ENCODE results near the gene KLHL11.
"Not testable (repeated sequence)": the region's sequence is repeated elsewhere in the genome, so short reads cannot be mapped to it uniquely, and the experiment has no call there.

KLHL11 gene

GRCh38 chr17:41863074-41863848 lies 2.0 kb downstream of the KLHL11 start:
- TF ChIP-seq ISL1 (CRISPR knock-in tag; IDR thresholded peaks at IDR 0.05) = no peak
- TF ChIP-seq ZNF565 (CRISPR knock-in tag; conservative IDR thresholded peaks at IDR 0.05; ENCODE audit: low read depth) = no peak
- no peak for TF ChIP-seq OSR1 (CRISPR knock-in tag; IDR thresholded peaks at IDR 0.05)
- TF ChIP-seq RARB (CRISPR knock-in tag; IDR thresholded peaks at IDR 0.05) = no peak

GRCh38 chr17:41860254-41860931 lies 4.8 kb downstream of the KLHL11 start:
- no peak for TF ChIP-seq TOX (CRISPR knock-in tag; IDR thresholded peaks at IDR 0.05; ENCODE audit: borderline replicate concordance)
- TF ChIP-seq ESRRG (CRISPR knock-in tag; IDR thresholded peaks at IDR 0.05) = no peak
- no peak for TF ChIP-seq ARNTL (CRISPR knock-in tag; IDR thresholded peaks at IDR 0.05; ENCODE audit: borderline replicate concordance, low read depth)
- TF ChIP-seq PATZ1 (CRISPR knock-in tag; IDR thresholded peaks at IDR 0.05; ENCODE audit: borderline replicate concordance) = no peak
- no peak for TF ChIP-seq POU6F1 (CRISPR knock-in tag; IDR thresholded peaks at IDR 0.05; ENCODE audit: borderline replicate concordance, low read depth)
- no peak for TF ChIP-seq ISL1 (CRISPR knock-in tag; IDR thresholded peaks at IDR 0.05)
- no peak for ATAC-seq

More at GRCh38 chr17:41863074-41863848, 2.0 kb downstream of the KLHL11 start:
- no peak for ATAC-seq

GRCh38 chr17:41851382-41851781 lies 13.8 kb downstream of the KLHL11 start:
- ATAC-seq = not testable (repeated sequence)

- no peak for ATAC-seq
- TF ChIP-seq ZNF565 (CRISPR knock-in tag; conservative IDR thresholded peaks at IDR 0.05; ENCODE audit: low read depth) = no peak
- no peak for TF ChIP-seq ZNF70 (CRISPR knock-in tag; IDR thresholded peaks at IDR 0.05)
- no peak for TF ChIP-seq ZC3H10 (CRISPR knock-in tag; IDR thresholded peaks at IDR 0.05)
- TF ChIP-seq ISL1 (CRISPR knock-in tag; IDR thresholded peaks at IDR 0.05) = no peak
- TF ChIP-seq ZNF8 (CRISPR knock-in tag; IDR thresholded peaks at IDR 0.05) = no peak
- TF ChIP-seq TOX (CRISPR knock-in tag; IDR thresholded peaks at IDR 0.05; ENCODE audit: borderline replicate concordance) = no peak
- TF ChIP-seq BACH2 (CRISPR knock-in tag; IDR thresholded peaks at IDR 0.05; ENCODE audit: borderline replicate concordance) = no peak
- no peak for TF ChIP-seq ZFP30 (CRISPR knock-in tag; IDR thresholded peaks at IDR 0.05)
- TF ChIP-seq ZFP3 (CRISPR knock-in tag; IDR thresholded peaks at IDR 0.05) = no peak
- TF ChIP-seq RARB (CRISPR knock-in tag; IDR thresholded peaks at IDR 0.05) = no peak
- TF ChIP-seq CREB5 (CRISPR knock-in tag; IDR thresholded peaks at IDR 0.05; ENCODE audit: low read depth) = no peak
- TF ChIP-seq CSDC2 (CRISPR knock-in tag; IDR thresholded peaks at IDR 0.05) = no peak
- TF ChIP-seq ARNTL (CRISPR knock-in tag; IDR thresholded peaks at IDR 0.05; ENCODE audit: borderline replicate concordance, low read depth) = no peak
- TF ChIP-seq CSRNP3 (CRISPR knock-in tag; IDR thresholded peaks at IDR 0.05) = no peak
- TF ChIP-seq SNAI2 (CRISPR knock-in tag; IDR thresholded peaks at IDR 0.05) = no peak
Observed at GRCh38 chr17:41849251-41849990, 15.8 kb downstream of the KLHL11 start.
